ENCODE measurements around the gene CDC37.
"Not testable (repeated sequence)": the region's sequence is repeated elsewhere in the genome, so short reads cannot be mapped to it uniquely, and the experiment has no call there.

The CDC37 gene

DNA sequence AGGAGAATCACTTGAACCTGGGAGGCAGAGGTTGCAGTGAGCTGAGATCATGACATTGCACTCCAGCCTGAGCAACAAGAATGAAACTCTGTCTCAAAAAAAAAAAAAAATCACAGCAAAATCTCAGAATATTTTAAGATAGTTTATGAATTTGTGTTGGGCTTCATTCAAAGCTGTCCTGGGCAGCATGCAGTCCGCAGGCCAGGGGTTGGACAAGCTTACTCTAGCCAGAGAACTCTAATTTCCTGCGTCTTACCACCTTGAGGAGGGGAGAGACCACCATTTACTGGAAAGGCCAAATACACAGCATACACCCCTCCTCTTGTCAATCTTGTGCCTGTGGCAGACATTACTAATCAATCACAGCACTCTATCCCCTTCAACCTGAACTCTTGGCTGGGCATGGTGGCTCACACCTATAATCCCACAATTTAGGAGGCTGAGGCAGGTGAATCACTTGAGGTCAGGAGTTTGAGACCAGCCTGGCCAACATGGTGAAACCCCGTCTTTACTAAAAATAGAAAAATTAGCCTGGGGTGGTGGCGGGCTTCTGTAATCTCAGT, 36.3 kb downstream of the CDC37 start:
- H3K4me3 ChIP-seq (ENCODE audit: low read depth in 1 of 2, low read length in 2 of 2); H3K27ac ChIP-seq (ENCODE audit: low read depth, low read length); H3K9ac ChIP-seq (ENCODE audit: low read length); H3K27me3 ChIP-seq (ENCODE audit: control insufficient read depth in 1 of 2, insufficient read depth in 2 of 2, low read length in 2 of 2); H3K4me1 ChIP-seq (ENCODE audit: insufficient read depth, low read length); H3K9me3 ChIP-seq (ENCODE audit: low read length): not testable (repeated sequence)
- H3K36me3 ChIP-seq (ENCODE audit: insufficient read depth, low read length), result peaks cover 38% of the 10 kb centered on the region

DNA sequence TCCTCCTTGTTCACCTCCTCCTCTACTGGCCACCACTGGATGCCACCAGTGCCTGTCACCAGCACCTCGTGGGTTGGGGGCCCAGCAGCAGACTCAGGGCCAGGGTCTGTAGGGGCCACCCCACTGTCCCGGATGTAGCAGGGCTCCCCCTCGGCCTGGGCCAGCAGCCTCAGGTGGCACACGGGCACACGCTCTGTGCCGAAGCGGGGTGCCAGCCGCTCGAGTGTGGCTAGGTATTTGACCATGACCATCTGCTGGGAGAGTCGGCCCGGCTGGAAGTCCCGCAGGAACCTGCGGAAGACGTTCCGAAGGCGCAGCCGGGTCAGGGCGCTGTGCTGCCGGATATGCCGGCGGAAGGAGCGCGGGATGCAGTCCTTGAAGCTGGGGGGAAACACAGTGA, 37.8 kb downstream of the CDC37 start:
- no peak overlapping the region for H3K9ac ChIP-seq (ENCODE audit: low read length)
- H3K9me3 ChIP-seq (ENCODE audit: low read length), result no peaks in the 10 kb centered on the region
- peaks cover 45% of the 10 kb centered on the region for H3K36me3 ChIP-seq (ENCODE audit: insufficient read depth, low read length)
- no peaks in the 10 kb centered on the region for H3K27me3 ChIP-seq (ENCODE audit: control insufficient read depth in 1 of 2, insufficient read depth in 2 of 2, low read length in 2 of 2)
- H3K27ac ChIP-seq (ENCODE audit: low read depth, low read length), result no peak overlapping the region
- no peaks in the 10 kb centered on the region for H3K4me1 ChIP-seq (ENCODE audit: insufficient read depth, low read length)
- H3K4me3 ChIP-seq (ENCODE audit: low read depth in 1 of 2, low read length in 2 of 2), result no peak overlapping the region

DNA sequence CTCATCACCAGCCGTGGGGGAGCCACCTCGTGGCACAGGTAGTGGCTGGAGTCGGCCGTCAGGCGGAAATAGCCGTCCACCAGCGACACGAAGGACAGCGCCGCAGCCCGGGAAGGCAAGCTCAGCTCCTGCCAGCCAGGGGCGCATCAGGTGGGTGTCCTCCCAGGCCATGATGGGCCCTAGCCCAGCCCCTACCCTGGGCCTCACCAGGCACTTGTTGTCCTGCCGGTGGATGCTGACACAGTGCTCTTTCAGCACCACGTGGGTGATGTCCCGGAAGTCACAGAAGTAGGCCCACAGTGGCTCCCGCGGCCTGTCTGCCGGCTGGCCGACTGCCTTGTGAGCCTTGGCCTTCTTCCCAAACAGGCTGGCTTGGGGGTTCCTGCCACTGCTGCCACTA, 38.7 kb downstream of the CDC37 start:
- Histone ChIP-seq H3K27me3 (ENCODE audit: control insufficient read depth in 1 of 2, insufficient read depth in 2 of 2, low read length in 2 of 2) (no peaks in the 10 kb centered on the region), H3K27ac (ENCODE audit: low read depth, low read length) (no peak overlapping the region), H3K4me3 (ENCODE audit: low read depth in 1 of 2, low read length in 2 of 2) (no peak overlapping the region), H3K36me3 (ENCODE audit: insufficient read depth, low read length) (peaks cover 49% of the 10 kb centered on the region), H3K9ac (ENCODE audit: low read length) (no peak overlapping the region), H3K9me3 (ENCODE audit: low read length) (no peaks in the 10 kb centered on the region), H3K4me1 (ENCODE audit: insufficient read depth, low read length) (no peaks in the 10 kb centered on the region)

DNA sequence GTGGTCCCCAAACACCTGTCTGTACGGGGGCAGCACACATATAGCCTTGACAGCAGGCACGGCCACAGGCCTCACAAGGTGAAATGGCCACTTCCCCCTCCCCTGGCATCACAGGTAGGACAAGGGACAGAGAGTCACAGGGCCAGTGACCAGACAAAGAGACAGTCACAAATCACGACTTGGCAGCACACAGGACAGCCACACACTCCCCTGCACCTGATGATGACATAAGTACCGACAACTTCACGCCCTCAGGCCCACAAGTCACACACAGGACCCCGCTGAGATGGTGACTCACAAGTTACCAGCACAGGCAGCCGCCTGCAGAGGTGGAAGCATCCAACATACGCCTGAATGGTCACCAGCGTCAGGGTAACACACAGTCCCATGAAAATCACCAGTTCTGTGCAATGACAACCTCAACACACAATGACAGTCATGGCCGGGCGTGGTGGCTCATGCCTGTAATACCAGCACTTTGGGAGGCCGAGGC, 39.5 kb downstream of the CDC37 start:
- no peak overlapping the region for H3K9ac ChIP-seq (ENCODE audit: low read length)
- H3K27ac ChIP-seq (ENCODE audit: low read depth, low read length), result no peak overlapping the region
- H3K4me1 ChIP-seq (ENCODE audit: insufficient read depth, low read length), result no peaks in the 10 kb centered on the region
- H3K36me3 ChIP-seq (ENCODE audit: insufficient read depth, low read length), result peaks cover 49% of the 10 kb centered on the region
- H3K4me3 ChIP-seq (ENCODE audit: low read depth in 1 of 2, low read length in 2 of 2), result no peak overlapping the region
- H3K27me3 ChIP-seq (ENCODE audit: control insufficient read depth in 1 of 2, insufficient read depth in 2 of 2, low read length in 2 of 2), result no peaks in the 10 kb centered on the region
- no peaks in the 10 kb centered on the region for H3K9me3 ChIP-seq (ENCODE audit: low read length)

DNA sequence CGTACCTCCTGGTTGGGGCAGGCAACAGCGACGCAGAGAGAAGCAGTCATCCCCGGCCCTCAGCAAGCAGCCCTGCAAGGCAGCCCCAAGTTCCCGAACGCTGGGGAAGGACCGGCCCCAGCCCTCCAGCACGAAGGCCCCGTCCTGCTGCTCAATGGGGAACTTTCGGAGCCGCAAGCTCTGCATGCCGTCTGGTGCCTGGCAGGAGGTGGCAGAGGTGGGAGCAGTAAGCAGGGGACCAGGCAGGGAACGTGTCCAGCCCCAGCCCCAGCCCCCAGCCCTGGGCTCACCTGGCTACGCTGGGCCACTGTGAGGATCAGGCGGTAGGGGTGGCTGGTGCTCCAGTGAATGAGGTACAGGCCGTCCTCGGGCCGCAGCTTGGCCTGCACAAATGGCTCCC, 41.1 kb downstream of the CDC37 start:
- H3K4me1 ChIP-seq (ENCODE audit: insufficient read depth, low read length), result no peaks in the 10 kb centered on the region
- peaks cover 38% of the 10 kb centered on the region for H3K36me3 ChIP-seq (ENCODE audit: insufficient read depth, low read length)
- no peak overlapping the region for H3K9ac ChIP-seq (ENCODE audit: low read length)
- no peak overlapping the region for H3K27ac ChIP-seq (ENCODE audit: low read depth, low read length)
- no peak overlapping the region for H3K4me3 ChIP-seq (ENCODE audit: low read depth in 1 of 2, low read length in 2 of 2)
- H3K9me3 ChIP-seq (ENCODE audit: low read length), result no peaks in the 10 kb centered on the region
- H3K27me3 ChIP-seq (ENCODE audit: control insufficient read depth in 1 of 2, insufficient read depth in 2 of 2, low read length in 2 of 2), result no peaks in the 10 kb centered on the region

DNA sequence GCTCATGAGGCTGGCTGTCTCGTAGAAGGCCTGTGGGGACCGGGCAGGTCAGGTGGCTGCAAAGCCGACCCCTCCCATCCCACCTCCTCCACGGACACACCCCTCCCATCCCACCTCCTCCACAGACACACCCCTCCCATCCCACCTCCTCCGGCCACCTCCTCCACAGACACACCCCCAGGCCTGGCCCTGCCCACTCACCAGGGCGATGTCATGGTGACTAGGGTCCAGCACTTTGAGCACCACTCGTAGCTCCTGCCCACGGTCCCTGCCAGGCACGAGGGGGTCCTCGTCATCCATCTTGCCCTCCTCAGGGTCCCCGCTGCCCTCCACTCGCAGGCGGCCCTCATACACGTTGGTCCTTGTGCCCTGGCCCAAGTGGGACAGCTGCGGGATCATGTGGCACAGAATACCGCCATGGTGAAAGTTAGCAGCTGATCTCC, 41.8 kb downstream of the CDC37 start:
- Histone ChIP-seq H3K36me3 (ENCODE audit: insufficient read depth, low read length) (peaks cover 34% of the 10 kb centered on the region), H3K4me1 (ENCODE audit: insufficient read depth, low read length) (no peaks in the 10 kb centered on the region), H3K27me3 (ENCODE audit: control insufficient read depth in 1 of 2, insufficient read depth in 2 of 2, low read length in 2 of 2) (no peaks in the 10 kb centered on the region), H3K9me3 (ENCODE audit: low read length) (no peaks in the 10 kb centered on the region), H3K9ac (ENCODE audit: low read length) (no peak overlapping the region), H3K4me3 (ENCODE audit: low read depth in 1 of 2, low read length in 2 of 2) (no peak overlapping the region), H3K27ac (ENCODE audit: low read depth, low read length) (no peak overlapping the region)

DNA sequence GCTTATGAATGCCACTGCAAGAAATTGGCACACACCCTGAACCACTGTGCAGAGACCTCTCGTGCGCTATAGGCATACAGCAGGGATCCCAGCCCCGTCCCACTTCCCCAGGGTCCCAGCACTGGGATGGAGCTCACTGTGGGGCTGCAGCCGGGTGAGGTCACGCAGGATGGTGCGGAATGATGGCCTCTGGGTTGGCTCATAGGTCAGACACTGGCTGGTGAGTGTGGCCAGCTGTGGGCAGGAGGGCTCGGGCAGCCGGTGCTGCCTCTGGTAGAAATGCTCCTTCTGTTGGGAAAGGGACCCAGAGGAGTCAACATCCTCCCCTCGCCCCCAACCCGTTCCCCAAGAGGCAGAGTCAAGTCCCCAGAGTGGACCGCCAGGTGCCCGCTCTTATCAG, 46.9 kb downstream of the CDC37 start:
- H3K27me3 ChIP-seq (ENCODE audit: control insufficient read depth in 1 of 2, insufficient read depth in 2 of 2, low read length in 2 of 2), result no peaks in the 10 kb centered on the region
- no peak overlapping the region for H3K9ac ChIP-seq (ENCODE audit: low read length)
- H3K4me3 ChIP-seq (ENCODE audit: low read depth in 1 of 2, low read length in 2 of 2), result no peak overlapping the region
- no peaks in the 10 kb centered on the region for H3K4me1 ChIP-seq (ENCODE audit: insufficient read depth, low read length)
- H3K9me3 ChIP-seq (ENCODE audit: low read length), result no peaks in the 10 kb centered on the region
- H3K27ac ChIP-seq (ENCODE audit: low read depth, low read length), result no peak overlapping the region
- H3K36me3 ChIP-seq (ENCODE audit: insufficient read depth, low read length), result peaks cover 34% of the 10 kb centered on the region

DNA sequence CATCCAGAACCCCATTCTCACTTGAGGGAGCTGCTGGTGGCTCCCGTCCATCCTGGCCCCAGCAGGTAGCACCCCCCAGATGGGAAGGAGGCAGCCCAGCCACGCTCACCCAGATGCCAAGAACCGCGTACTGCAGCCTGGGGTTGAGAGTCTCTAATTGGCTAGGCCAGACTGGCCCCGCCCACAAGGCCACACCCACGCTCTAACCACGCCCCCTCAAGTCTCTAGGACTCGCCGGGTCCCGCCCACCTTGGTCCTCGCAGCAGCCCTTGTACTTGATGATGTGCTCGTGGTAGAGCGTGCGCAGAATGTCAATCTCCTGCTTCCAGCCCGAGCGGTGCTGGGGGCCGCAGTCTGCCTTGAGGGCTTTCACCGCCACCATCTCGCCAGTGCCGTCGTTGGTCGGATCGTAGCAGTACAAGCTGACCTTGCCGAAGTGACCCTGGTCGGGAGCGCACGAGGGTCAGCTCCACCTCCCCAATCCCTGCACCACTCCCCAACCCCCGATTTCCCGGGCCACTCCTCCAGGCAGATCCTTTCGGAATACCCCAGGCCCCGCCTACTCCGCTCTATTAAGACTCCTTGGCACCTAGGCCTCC, 49.5 kb downstream of the CDC37 start:
- no peaks in the 10 kb centered on the region for H3K4me1 ChIP-seq (ENCODE audit: insufficient read depth, low read length)
- no peaks in the 10 kb centered on the region for H3K9me3 ChIP-seq (ENCODE audit: low read length)
- H3K9ac ChIP-seq (ENCODE audit: low read length), result no peak overlapping the region
- no peak overlapping the region for H3K27ac ChIP-seq (ENCODE audit: low read depth, low read length)
- H3K27me3 ChIP-seq (ENCODE audit: control insufficient read depth in 1 of 2, insufficient read depth in 2 of 2, low read length in 2 of 2), result no peaks in the 10 kb centered on the region
- H3K4me3 ChIP-seq (ENCODE audit: low read depth in 1 of 2, low read length in 2 of 2), result no peak overlapping the region
- peaks cover 32% of the 10 kb centered on the region for H3K36me3 ChIP-seq (ENCODE audit: insufficient read depth, low read length)

DNA sequence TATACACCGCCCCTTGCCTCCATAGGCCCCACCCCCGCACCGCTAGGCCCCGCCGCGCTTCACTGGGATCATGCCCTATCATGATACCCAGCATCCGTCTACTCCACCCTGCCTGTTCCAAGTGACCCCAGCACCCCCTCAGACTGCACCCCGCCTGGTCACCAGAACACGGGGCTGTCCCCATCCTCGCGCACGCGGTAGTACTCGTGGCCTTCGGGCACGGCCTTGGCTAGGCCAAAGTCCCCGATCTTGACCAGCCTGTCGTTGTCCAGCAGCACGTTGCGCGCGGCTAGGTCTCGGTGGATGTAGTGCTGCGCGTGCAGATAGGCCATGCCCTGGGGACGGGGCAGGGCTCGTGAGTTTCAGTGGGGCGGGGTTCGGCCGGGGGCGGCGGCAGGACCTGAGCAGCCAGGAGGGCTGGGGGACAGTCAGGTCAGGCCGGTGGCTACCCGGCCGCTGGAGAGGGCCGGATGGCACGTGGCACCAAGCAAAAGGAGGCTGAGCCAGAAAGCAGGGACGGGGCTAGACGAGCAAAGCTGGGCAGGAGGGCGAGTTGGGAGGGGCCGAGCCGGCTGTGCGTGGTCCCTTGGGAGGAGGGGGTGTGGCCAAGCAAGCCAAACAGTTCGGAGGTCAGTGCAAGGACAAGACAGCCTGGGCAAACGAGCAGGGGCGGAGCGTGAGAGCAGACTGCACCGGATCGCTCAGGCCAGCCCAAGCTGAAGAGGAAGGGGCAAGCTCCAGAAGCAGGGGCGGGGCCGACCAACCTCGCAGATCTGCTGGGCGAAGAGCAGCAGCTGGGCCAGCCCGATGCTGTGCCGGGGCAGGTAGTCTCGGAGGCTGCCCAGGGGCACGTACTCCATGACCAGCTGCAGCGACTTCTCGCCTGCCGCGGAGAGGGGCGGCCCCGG, 50.3 kb downstream of the CDC37 start:
- Histone ChIP-seq H3K27me3 (ENCODE audit: control insufficient read depth in 1 of 2, insufficient read depth in 2 of 2, low read length in 2 of 2) (no peaks in the 10 kb centered on the region), H3K36me3 (ENCODE audit: insufficient read depth, low read length) (peaks cover 32% of the 10 kb centered on the region), H3K4me1 (ENCODE audit: insufficient read depth, low read length) (no peaks in the 10 kb centered on the region), H3K27ac (ENCODE audit: low read depth, low read length) (no peak overlapping the region), H3K9ac (ENCODE audit: low read length) (no peak overlapping the region), H3K4me3 (ENCODE audit: low read depth in 1 of 2, low read length in 2 of 2) (no peak overlapping the region), H3K9me3 (ENCODE audit: low read length) (no peaks in the 10 kb centered on the region)

DNA sequence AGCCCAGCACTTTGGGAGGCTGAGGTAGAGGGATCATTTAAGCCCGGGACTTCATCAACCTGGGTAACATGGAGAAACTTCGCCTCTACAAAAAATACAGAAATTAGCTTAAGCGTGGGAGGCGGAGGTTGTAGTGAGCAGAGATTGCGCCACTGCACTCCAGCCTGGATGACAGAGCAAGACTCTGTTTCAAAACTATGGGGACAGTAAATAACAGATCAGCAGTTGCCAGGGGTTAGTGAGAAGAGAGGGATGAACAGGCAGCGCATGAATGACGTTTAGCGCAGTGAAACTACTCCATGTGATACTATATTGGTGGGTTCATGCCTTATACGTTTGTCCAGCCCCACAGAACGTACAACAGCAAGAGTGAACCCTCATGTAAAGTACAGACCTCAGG, 56.8 kb downstream of the CDC37 start:
- Histone ChIP-seq H3K27me3 (ENCODE audit: control insufficient read depth in 1 of 2, insufficient read depth in 2 of 2, low read length in 2 of 2) (no peaks in the 10 kb centered on the region), H3K27ac (ENCODE audit: low read depth, low read length) (no peak overlapping the region), H3K36me3 (ENCODE audit: insufficient read depth, low read length) (peaks cover 8% of the 10 kb centered on the region), H3K4me1 (ENCODE audit: insufficient read depth, low read length) (no peaks in the 10 kb centered on the region), H3K9me3 (ENCODE audit: low read length) (no peaks in the 10 kb centered on the region), H3K9ac (ENCODE audit: low read length) (no peak overlapping the region), H3K4me3 (ENCODE audit: low read depth in 1 of 2, low read length in 2 of 2) (no peak overlapping the region)

DNA sequence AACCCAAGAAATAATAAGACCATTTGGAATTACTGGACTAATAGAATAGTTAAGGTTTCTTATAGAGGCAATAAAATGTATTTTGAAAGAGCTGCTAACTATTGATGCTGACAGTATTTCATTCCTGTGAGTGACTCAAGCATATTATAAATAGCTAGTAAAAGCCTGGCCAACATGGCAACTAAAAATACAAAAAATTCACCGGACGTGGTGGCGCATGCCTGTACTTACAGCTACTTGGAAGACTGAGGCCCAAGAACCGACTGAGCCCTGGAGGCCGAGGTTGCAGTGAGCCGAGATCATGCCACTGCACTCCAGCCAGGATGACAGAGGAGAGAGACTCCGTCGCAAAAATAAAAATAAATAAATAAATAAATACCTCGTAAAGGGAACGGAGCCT, 58.6 kb downstream of the CDC37 start:
- H3K4me1 ChIP-seq (ENCODE audit: insufficient read depth, low read length), result no peaks in the 10 kb centered on the region
- H3K36me3 ChIP-seq (ENCODE audit: insufficient read depth, low read length), result no peaks in the 10 kb centered on the region
- H3K9me3 ChIP-seq (ENCODE audit: low read length), result no peaks in the 10 kb centered on the region
- H3K27ac ChIP-seq (ENCODE audit: low read depth, low read length), result no peak overlapping the region
- H3K9ac ChIP-seq (ENCODE audit: low read length), result no peak overlapping the region
- H3K27me3 ChIP-seq (ENCODE audit: control insufficient read depth in 1 of 2, insufficient read depth in 2 of 2, low read length in 2 of 2), result no peaks in the 10 kb centered on the region
- H3K4me3 ChIP-seq (ENCODE audit: low read depth in 1 of 2, low read length in 2 of 2), result no peak overlapping the region
